ENCODE results near the gene ATRN.

The ATRN gene

DNA sequence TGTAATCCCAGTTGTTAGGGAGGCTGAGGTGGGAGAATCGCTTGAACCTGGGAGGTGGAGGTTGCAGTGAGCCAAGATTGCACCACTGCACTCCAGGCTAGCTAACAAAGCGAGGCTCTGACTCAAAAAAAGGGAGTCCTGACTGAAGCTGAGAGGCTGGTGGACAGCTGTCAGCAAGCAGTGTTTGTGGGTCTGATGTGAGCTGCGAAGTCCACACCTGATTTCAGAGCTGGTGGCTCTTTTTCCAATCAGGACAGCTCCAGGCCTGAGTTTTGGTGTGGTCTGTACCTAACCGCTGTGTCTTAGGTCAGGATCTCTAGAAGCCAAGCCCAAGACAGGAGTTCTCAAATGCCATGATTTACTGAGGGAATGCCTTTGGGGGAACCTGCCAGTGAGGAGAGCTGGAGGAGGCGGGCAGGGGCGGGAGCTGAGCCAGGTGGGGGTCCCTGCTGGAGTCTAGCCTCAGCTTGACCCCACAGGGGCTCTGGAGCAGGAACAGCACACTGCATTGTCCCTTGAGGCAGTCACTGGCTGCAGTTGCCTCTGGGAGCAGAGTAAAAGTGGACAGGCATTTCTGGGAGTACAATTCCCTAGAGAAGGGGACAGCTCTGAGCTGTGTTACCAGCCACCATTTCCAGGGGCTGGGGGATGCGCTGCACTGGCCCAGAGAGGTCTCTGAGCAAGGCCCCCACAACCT, 187.3 kb downstream of the ATRN start:
- DNase-seq (ENCODE audit: low spot score) = no peak

DNA sequence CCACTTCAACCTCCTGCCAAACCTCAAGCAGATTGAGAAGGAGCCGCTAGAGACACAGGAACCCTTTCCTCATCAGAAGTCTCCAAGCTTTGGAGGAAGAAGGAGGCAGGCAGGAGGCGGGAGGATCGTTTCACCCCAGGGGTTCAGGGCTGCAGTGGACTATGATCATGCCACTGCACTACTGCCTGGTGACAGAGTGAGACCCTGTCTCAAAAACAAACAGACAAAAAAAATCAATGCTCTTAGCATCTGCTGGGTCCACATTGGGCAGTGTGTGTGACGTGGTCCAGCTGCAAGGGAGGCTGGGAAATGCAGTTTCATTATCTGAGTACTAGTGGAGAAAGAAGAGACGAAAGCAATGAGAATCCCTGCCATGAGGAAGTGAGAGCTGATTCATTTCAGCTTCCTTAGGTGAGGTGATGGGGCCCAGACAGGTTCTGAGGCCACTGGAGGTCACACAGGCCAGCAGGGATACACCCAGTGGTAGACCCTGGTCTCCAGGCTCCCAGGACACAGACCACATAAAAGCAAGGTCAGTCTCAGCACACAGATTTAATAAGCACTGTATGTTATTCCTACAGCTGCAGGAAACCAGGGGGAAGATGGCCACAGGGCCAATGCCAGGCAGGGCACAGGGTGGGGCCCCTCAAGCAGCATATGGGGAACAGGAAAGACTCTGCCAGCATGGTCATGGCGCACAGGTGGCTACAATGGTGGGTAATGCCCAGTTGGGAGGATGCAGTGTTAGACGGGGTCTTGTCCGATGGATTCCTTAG, 188.1 kb downstream of the ATRN start:
- DNase-seq (ENCODE audit: low spot score) = no peak

GRCh38 chr20:3659492-3660261, 188.9 kb downstream of the ATRN start:
- DNase-seq (ENCODE audit: low spot score) = no peak

GRCh38 chr20:3660262-3661059, 189.6 kb downstream of the ATRN start:
- no peak for DNase-seq (ENCODE audit: low spot score)

- no peak for DNase-seq (ENCODE audit: low spot score)
Measured at GRCh38 chr20:3661060-3661813, 190.4 kb downstream of the ATRN start.

DNA sequence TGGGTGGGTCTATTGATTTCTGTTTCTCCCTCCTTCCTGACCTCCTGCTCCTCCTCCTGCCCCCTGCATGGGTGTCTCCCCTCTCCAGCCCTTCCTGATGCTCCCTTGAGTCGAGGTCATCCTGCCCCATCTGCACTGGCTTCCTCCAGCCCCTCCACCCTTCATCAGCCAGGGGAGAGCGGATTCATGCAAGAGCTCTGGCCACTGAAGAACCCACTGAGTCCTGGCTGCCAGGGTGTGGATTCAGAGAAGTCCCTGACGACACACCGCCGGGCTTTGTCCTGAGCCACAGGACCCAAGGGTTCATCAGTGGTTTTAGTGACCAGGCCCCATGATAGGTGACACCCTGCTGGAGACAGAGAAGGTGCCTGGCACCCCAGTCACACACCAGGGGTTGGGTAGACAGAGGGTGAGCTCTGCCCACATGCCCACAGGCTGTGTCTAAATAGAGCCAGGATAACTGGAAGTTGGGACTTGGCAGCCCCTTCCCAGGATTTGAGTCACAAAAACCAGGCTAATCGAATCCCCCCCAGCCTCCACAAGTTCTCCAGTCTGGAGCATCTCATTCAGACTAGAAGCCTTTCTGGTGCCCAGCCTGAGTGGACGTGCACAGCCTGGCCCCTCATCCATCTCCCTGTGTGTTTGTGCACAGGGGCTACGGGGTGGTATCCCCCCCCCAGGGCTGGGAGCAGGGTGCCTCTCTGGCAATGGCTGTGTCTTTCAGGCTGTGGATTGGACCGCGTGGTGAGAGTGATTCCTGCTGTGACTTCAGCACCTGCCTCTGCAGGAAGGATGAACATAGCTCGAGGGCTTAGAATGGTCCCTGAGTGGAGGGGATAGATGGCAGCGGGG, 191.2 kb downstream of the ATRN start:
- DNase-seq (ENCODE audit: low spot score) = no peak

- no peak for DNase-seq (ENCODE audit: low spot score)
Measured at GRCh38 chr20:3663031-3663701, 192.3 kb downstream of the ATRN start, which contains the start of gene GFRA4. GFRA4 (minus strand) TSS chr20:3663399; CDS start chr20:3663399, 0 bp downstream.

DNA sequence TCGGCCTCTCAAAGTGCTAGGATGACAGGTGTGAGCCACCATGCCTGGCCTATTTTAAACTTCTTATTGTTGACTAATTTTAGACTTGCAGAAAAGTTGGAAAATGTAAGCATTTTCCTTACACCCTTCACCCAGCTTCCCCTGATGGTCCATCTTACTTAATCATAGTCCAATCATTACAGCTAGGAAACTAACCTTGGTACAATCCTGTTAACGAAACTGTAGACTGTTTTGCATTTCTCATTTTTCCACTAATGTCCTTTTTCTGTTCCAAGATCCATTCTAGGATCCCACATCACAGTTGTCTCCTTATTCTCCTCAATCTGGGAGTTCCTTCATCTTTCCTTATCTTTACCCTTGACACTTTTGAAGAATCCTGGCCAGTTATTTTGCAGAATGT, 193.0 kb downstream of the ATRN start:
- DNase-seq (ENCODE audit: low spot score) = no peak

- DNase-seq (ENCODE audit: low spot score) = no peak
Measured at GRCh38 chr20:3667434-3668037, 196.7 kb downstream of the ATRN start.

DNA sequence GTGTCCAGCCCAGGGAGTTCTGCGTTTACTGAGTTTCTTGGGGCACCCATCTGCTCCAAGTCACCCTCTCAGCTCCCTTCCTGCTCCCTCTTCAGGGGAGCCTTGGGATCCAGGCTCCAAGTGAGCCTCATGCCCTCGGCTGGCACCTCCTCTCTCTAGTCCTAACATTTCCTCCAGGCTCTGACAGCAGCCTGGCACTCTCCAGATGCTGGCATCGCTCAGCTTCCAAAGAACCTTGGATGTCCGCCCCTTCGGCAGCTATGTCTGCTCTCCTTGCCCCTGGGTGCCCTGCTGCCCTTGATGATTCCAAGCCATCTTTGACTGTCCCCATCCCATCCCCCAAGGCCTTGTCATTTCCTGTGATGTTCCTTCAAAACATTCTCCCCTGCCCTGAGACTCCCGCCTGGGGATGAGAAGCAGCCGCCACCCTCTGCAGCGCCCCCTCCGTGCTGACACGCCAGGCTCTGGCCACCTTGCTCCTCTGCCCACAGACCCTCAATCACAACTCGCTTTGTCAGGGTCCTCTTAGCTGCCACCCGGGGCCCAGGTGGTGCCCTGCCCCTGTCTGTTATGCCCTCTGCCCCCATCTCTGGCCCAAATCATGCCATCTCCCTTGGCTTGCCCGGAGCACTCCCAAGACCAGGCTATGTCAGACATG, 199.0 kb downstream of the ATRN start:
- no peak for DNase-seq (ENCODE audit: low spot score)

- DNase-seq (ENCODE audit: low spot score) = no peak
Measured at GRCh38 chr20:3670511-3670910, 199.7 kb downstream of the ATRN start.

- DNase-seq (ENCODE audit: low spot score) = no peak
Measured at GRCh38 chr20:3670945-3671344, 200.1 kb downstream of the ATRN start.

- no peak for DNase-seq (ENCODE audit: low spot score)
Measured at GRCh38 chr20:3671986-3672546, 201.2 kb downstream of the ATRN start.

DNA sequence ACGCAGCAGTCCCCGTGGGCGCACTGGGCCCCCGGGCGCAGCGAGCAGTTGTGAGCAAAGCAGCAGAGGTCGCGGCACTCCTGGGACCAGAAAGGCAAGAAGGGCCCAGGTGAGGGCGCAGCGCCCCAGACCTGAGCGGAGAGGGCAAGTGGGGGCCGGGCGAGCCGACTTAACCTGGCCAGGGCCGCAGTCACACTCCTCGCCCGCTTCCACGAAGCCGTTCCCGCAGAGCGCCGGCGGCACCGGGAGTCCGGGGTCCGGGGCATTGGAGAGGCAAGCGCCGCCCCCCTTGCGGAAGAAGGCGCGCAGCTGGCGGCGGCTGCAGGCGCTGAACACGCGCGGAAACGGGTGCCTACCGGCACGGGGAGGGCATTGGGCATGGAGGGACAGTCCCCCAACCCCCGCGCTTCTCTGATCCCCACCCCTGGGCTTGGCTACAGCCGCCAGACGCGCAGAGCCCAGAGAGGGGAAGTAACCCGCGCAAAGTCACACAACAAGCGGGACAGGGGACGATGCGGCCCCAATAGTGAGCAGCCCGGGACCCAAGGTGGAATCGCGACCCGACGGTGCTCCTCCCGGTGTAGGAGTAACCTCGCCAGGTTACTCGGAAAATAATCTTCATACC, 201.8 kb downstream of the ATRN start:
- no peak for DNase-seq (ENCODE audit: low spot score)

DNA sequence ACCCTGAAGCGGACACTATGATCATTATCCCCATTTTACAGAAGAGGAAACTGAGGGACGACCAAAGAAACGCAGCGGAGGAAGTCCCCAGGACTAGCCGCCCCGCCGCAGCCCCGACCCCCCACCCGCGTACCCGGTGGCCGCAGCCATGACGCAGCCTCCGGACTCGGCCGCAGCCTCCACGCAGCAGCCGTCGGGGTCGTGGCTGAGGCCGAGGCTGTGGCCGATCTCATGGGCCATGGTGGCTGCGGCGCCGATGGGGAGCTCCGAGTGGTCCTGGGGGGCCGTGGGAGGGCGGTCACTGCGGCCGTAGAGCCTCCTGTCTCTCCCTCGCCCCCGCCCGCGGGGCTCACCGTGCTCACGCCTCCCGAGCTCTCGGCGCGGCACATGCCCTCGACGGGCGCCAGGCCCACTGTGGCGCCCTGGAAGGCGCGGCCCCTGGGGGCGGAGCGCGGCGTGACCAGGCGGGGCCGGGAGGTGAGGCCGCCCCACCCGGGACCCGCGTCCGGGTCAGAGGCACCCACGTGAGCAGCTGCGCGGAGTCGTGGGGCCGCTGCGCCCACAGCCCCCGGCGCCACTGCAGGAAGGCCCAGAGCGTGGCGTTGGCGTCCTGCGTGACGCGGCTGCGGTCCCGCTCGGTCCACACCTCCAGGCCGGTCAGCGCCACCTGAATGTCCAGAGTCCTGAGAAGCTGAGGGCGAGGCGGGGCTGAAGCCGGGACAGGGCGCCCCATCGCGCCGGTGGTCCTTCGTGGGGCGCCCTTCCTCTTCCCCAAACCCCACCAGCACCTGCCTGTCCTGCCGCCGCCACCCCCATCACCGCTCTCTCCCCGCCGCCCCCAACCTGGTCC, 202.6 kb downstream of the ATRN start:
- no peak for DNase-seq (ENCODE audit: low spot score)

DNA sequence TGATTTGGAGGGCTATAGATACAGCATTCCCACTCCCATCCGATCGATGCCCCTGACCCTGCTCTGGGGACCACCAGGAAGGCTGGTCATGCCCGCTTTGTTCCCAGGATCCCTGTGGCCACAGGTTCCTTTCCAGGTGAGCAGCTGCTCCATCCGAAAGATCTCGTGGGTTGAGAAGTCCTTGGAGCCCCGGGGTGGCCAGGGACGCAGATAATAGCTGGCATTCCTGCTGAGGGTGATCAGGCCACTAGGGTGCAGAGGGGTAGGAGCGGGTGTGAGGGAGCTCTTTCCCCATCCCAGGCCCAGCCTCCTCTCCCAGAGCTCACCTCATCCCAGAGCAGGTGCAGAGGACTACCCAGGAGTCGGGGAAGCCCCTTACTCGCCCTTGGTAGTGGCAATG, 203.6 kb downstream of the ATRN start:
- no peak for DNase-seq (ENCODE audit: low spot score)
